IPS-18a (cell line): ENCODE measurements around the gene PPP1R14D.

Experiments used
- H3K27ac ChIP-seq: one replicate; pipeline ENCODE4 v1.5.1; 2013; ENCODE audit warnings: low read length
- H3K27me3 ChIP-seq: one replicate; pipeline ENCODE4 v1.6.1; 2013; ENCODE audit warnings: mild to moderate bottlenecking, low read length; ENCODE audit not compliant: control insufficient read depth, insufficient read depth
- H3K36me3 ChIP-seq: one replicate; pipeline ENCODE4 v1.6.1; 2013; ENCODE audit warnings: low read depth, low read length; ENCODE audit not compliant: control insufficient read depth
- H3K4me1 ChIP-seq: one replicate; pipeline ENCODE4 v1.6.1; 2013; ENCODE audit warnings: low read depth, low read length; ENCODE audit not compliant: control insufficient read depth
- H3K4me3 ChIP-seq: one replicate; pipeline ENCODE4 v1.5.1; 2013; ENCODE audit warnings: low read length
- H3K9ac ChIP-seq: one replicate; pipeline ENCODE4 v1.6.1; 2013; ENCODE audit warnings: mild to moderate bottlenecking, low read length, moderate library complexity
- H3K9me3 ChIP-seq: one replicate; pipeline ENCODE4 v1.6.1; 2013; ENCODE audit warnings: low read depth, low read length; ENCODE audit not compliant: control insufficient read depth

PPP1R14D gene

GRCh38 chr15:40846841-40847222 is 18.3 kb upstream of the PPP1R14D start:
- Histone ChIP-seq H3K36me3 (peaks cover 5% of the 10 kb centered on the region), H3K4me3 (no peak overlapping the region), H3K9me3 (no peaks in the 10 kb centered on the region), H3K27me3 (peaks cover 32% of the 10 kb centered on the region), H3K9ac (no peak overlapping the region), H3K4me1 (peaks cover 10% of the 10 kb centered on the region), H3K27ac (no peak overlapping the region)

GRCh38 chr15:40845511-40846284 is 17.2 kb upstream of the PPP1R14D start:
- Histone ChIP-seq H3K4me1 (peaks cover 10% of the 10 kb centered on the region), H3K4me3 (peak overlapping the region; percentile 76), H3K36me3 (peaks cover 5% of the 10 kb centered on the region), H3K27me3 (peaks cover 34% of the 10 kb centered on the region), H3K9ac (no peak overlapping the region), H3K9me3 (no peaks in the 10 kb centered on the region), H3K27ac (no peak overlapping the region)

GRCh38 chr15:40845036-40845435 is 16.5 kb upstream of the PPP1R14D start:
- Histone ChIP-seq H3K4me3 (peak overlapping the region; percentile 76), H3K9ac (peak overlapping the region; percentile 74), H3K9me3 (no peaks in the 10 kb centered on the region), H3K27ac (no peak overlapping the region), H3K27me3 (peaks cover 34% of the 10 kb centered on the region), H3K4me1 (peaks cover 10% of the 10 kb centered on the region), H3K36me3 (no peaks in the 10 kb centered on the region)

- Histone ChIP-seq H3K27ac (no peak overlapping the region), H3K9ac (peak overlapping the region; percentile 74), H3K4me3 (peak overlapping the region; percentile 76), H3K9me3 (no peaks in the 10 kb centered on the region), H3K36me3 (no peaks in the 10 kb centered on the region), H3K4me1 (peaks cover 10% of the 10 kb centered on the region), H3K27me3 (peaks cover 34% of the 10 kb centered on the region)
Measured at GRCh38 chr15:40844696-40845030, 16.2 kb upstream of the PPP1R14D start.

- no peaks in the 10 kb centered on the region for H3K9me3 ChIP-seq
- H3K36me3 ChIP-seq = no peaks in the 10 kb centered on the region
- peak within 1 kb of the TSS; percentile 76 for H3K4me3 ChIP-seq
- peaks cover 10% of the 10 kb centered on the region for H3K4me1 ChIP-seq
- H3K27ac ChIP-seq = no peak within 1 kb of the TSS
- H3K9ac ChIP-seq = peak within 1 kb of the TSS; percentile 74
- peaks cover 34% of the 10 kb centered on the region for H3K27me3 ChIP-seq
Measured at GRCh38 chr15:40843885-40844695, 15.6 kb upstream of the PPP1R14D start, which contains the start of gene SPINT1. SPINT1 (plus strand) TSS chr15:40844048; CDS start chr15:40844555, 507 bp downstream.

GRCh38 chr15:40843261-40843884 is 14.9 kb upstream of the PPP1R14D start:
- Histone ChIP-seq H3K4me1 (peaks cover 10% of the 10 kb centered on the region), H3K27ac (no peak overlapping the region), H3K36me3 (no peaks in the 10 kb centered on the region), H3K9me3 (no peaks in the 10 kb centered on the region), H3K27me3 (peaks cover 34% of the 10 kb centered on the region), H3K4me3 (peak overlapping the region; percentile 76), H3K9ac (peak overlapping the region; percentile 74)

- H3K36me3 ChIP-seq = no peaks in the 10 kb centered on the region
- H3K9ac ChIP-seq = no peak overlapping the region
- peaks cover 10% of the 10 kb centered on the region for H3K4me1 ChIP-seq
- peaks cover 34% of the 10 kb centered on the region for H3K27me3 ChIP-seq
- H3K4me3 ChIP-seq = no peak overlapping the region
- H3K27ac ChIP-seq = no peak overlapping the region
- no peaks in the 10 kb centered on the region for H3K9me3 ChIP-seq
Measured at GRCh38 chr15:40841741-40842140, 13.2 kb upstream of the PPP1R14D start.

- Histone ChIP-seq H3K4me1 (no peaks in the 10 kb centered on the region), H3K27ac (no peak overlapping the region), H3K36me3 (no peaks in the 10 kb centered on the region), H3K9me3 (no peaks in the 10 kb centered on the region), H3K27me3 (peaks cover 18% of the 10 kb centered on the region), H3K4me3 (no peak overlapping the region), H3K9ac (no peak overlapping the region)
Measured at GRCh38 chr15:40838756-40839155, 10.2 kb upstream of the PPP1R14D start.

- Histone ChIP-seq H3K27ac (no peak overlapping the region), H3K9ac (no peak overlapping the region), H3K27me3 (no peaks in the 10 kb centered on the region), H3K4me1 (no peaks in the 10 kb centered on the region), H3K9me3 (no peaks in the 10 kb centered on the region), H3K36me3 (no peaks in the 10 kb centered on the region), H3K4me3 (no peak overlapping the region)
Measured at GRCh38 chr15:40836020-40836419, 7.5 kb upstream of the PPP1R14D start.

GRCh38 chr15:40832903-40833302 is 4.4 kb upstream of the PPP1R14D start:
- no peak overlapping the region for H3K4me3 ChIP-seq
- no peaks in the 10 kb centered on the region for H3K27me3 ChIP-seq
- H3K9ac ChIP-seq = no peak overlapping the region
- no peaks in the 10 kb centered on the region for H3K4me1 ChIP-seq
- H3K27ac ChIP-seq = no peak overlapping the region
- H3K36me3 ChIP-seq = no peaks in the 10 kb centered on the region
- no peaks in the 10 kb centered on the region for H3K9me3 ChIP-seq

GRCh38 chr15:40831861-40832260 is 3.4 kb upstream of the PPP1R14D start:
- Histone ChIP-seq H3K27ac (no peak overlapping the region), H3K9me3 (no peaks in the 10 kb centered on the region), H3K27me3 (no peaks in the 10 kb centered on the region), H3K4me1 (no peaks in the 10 kb centered on the region), H3K9ac (no peak overlapping the region), H3K4me3 (no peak overlapping the region), H3K36me3 (no peaks in the 10 kb centered on the region)
